Epidermal melanocyte (primary cell): Measurements from ENCODE around the gene SPDL1.

Source experiments
- DNase-seq: peaks from one replicate; pipeline ENCODE4 v3.0.0; 2011; ENCODE audit warnings: low spot score; ENCODE audit not compliant: insufficient read length

SPDL1 gene

GRCh38 chr5:169583424-169584220 is at the start of gene SPDL1:
SPDL1 (plus strand) TSS chr5:169583773; CDS start chr5:169588417, 4,644 bp downstream.
- peak; percentile 60 for DNase-seq

- no peak for DNase-seq
Measured at GRCh38 chr5:169534311-169534880, 49.2 kb upstream of the SPDL1 start.

- DNase-seq, result no peak
Measured at GRCh38 chr5:169534939-169535338, 48.6 kb upstream of the SPDL1 start.

- DNase-seq, result no peak
Measured at GRCh38 chr5:169538944-169539343, 44.6 kb upstream of the SPDL1 start.

GRCh38 chr5:169542811-169543210 is 40.8 kb upstream of the SPDL1 start:
- DNase-seq, result no peak

GRCh38 chr5:169544264-169544950 is 39.2 kb upstream of the SPDL1 start:
- DNase-seq, result no peak

- DNase-seq, result no peak
Measured at GRCh38 chr5:169545762-169546161, 37.8 kb upstream of the SPDL1 start.

- no peak for DNase-seq
Measured at GRCh38 chr5:169546346-169546745, 37.2 kb upstream of the SPDL1 start.

- DNase-seq, result no peak
Measured at GRCh38 chr5:169547508-169547907, 36.1 kb upstream of the SPDL1 start.

GRCh38 chr5:169548315-169548714 is 35.3 kb upstream of the SPDL1 start:
- no peak for DNase-seq

GRCh38 chr5:169549453-169550100 is 34.0 kb upstream of the SPDL1 start:
- DNase-seq, result no peak

GRCh38 chr5:169550227-169550626 is 33.3 kb upstream of the SPDL1 start:
- DNase-seq, result no peak

GRCh38 chr5:169551146-169551545 is 32.4 kb upstream of the SPDL1 start:
- DNase-seq, result no peak

GRCh38 chr5:169551696-169552095 is 31.9 kb upstream of the SPDL1 start:
- no peak for DNase-seq

GRCh38 chr5:169554251-169554650 is 29.3 kb upstream of the SPDL1 start:
- no peak for DNase-seq

- DNase-seq, result no peak
Measured at GRCh38 chr5:169557838-169558237, 25.7 kb upstream of the SPDL1 start.

GRCh38 chr5:169561893-169562292 is 21.7 kb upstream of the SPDL1 start:
- DNase-seq, result no peak

- DNase-seq, result no peak
Measured at GRCh38 chr5:169563369-169563768, 20.2 kb upstream of the SPDL1 start.

GRCh38 chr5:169566202-169566601 is 17.4 kb upstream of the SPDL1 start:
- no peak for DNase-seq

GRCh38 chr5:169567079-169567478 is 16.5 kb upstream of the SPDL1 start:
- DNase-seq, result no peak

- no peak for DNase-seq
Measured at GRCh38 chr5:169569513-169569912, 14.1 kb upstream of the SPDL1 start.

GRCh38 chr5:169571355-169571754 is 12.2 kb upstream of the SPDL1 start:
- no peak for DNase-seq
